OCI-LY1 (cell line): ENCODE measurements around the gene KRT27.

Experiments
- H2AFZ ChIP-seq: fragments of 200-600 bp; sonication (generic), shearing (Covaris generic); 2 replicates; pipeline ENCODE4 v1.6.0; 2014; ENCODE audit warnings: antibody characterized with exemption, mild to moderate bottlenecking, low read length
- H3F3A ChIP-seq: fragments of 200-600 bp; sonication (generic), shearing (Covaris generic); 2 replicates; pipeline ENCODE4 v1.6.0; 2014; ENCODE audit warnings: mild to moderate bottlenecking, antibody characterized with exemption, low read length, moderate library complexity; ENCODE audit not compliant: insufficient read depth
- H3K27ac ChIP-seq: fragments of 200-600 bp; sonication (generic); 2 replicates; pipeline ENCODE4 v1.5.1; 2014; ENCODE audit warnings: low read length, mixed run types, mild to moderate bottlenecking, low read depth; ENCODE audit not compliant: poor library complexity, severe bottlenecking
- H3K27me3 ChIP-seq: fragments of 200-600 bp; sonication (generic); 2 replicates; pipeline ENCODE4 v1.6.0; 2014; ENCODE audit warnings: antibody characterized with exemption, mild to moderate bottlenecking, low read length, moderate library complexity; ENCODE audit not compliant: insufficient read depth
- H3K36me3 ChIP-seq: fragments of 200-600 bp; sonication (generic); 2 replicates; pipeline ENCODE4 v1.6.1; 2014; ENCODE audit warnings: mild to moderate bottlenecking, antibody characterized with exemption, low read length, moderate library complexity, mixed read lengths; ENCODE audit not compliant: insufficient read depth
- H3K4me1 ChIP-seq: fragments of 200-600 bp; sonication (generic); 2 replicates; pipeline ENCODE4 v1.5.1; 2014; ENCODE audit warnings: mild to moderate bottlenecking, low read length, moderate library complexity; ENCODE audit not compliant: insufficient read depth, severe bottlenecking
- H3K4me2 ChIP-seq: fragments of 200-600 bp; sonication (generic), shearing (Covaris generic); 2 replicates; pipeline ENCODE4 v1.6.1; 2014; ENCODE audit warnings: low read length
- H3K4me3 ChIP-seq: fragments of 200-600 bp; sonication (generic); 2 replicates; pipeline ENCODE4 v1.5.1; 2014; ENCODE audit warnings: low read length, low read depth, mild to moderate bottlenecking, mixed read lengths; ENCODE audit not compliant: poor library complexity, severe bottlenecking
- H3K79me2 ChIP-seq: fragments of 200-600 bp; shearing (Covaris generic); 2 replicates; pipeline ENCODE4 v1.6.1; 2016; ENCODE audit warnings: mixed run types, low read length, mixed read lengths; ENCODE audit not compliant: insufficient read depth
- H3K9ac ChIP-seq: fragments of 200-600 bp; sonication (generic), shearing (Covaris generic); 2 replicates; pipeline ENCODE4 v1.6.1; 2014; ENCODE audit warnings: mild to moderate bottlenecking, low read length, mixed read lengths
- H3K9me2 ChIP-seq: fragments of 200-600 bp; sonication (generic), shearing (Covaris generic); 2 replicates; pipeline ENCODE4 v1.6.1; 2014; ENCODE audit warnings: low read depth, mild to moderate bottlenecking, low read length, mixed read lengths
- H3K9me3 ChIP-seq: fragments of 200-600 bp; shearing (Covaris generic); 2 replicates; pipeline ENCODE4 v1.6.1; 2014; ENCODE audit warnings: low read length, mixed read lengths
- H4K20me1 ChIP-seq: fragments of 200-600 bp; sonication (generic), shearing (Covaris generic); 2 replicates; pipeline ENCODE4 v1.6.0; 2016; ENCODE audit warnings: mild to moderate bottlenecking, low read length; ENCODE audit not compliant: insufficient read depth
- EZH2 ChIP-seq: fragments of 200-600 bp; sonication (generic), shearing (Covaris generic); IDR thresholded peaks from 2 replicates; pipeline ENCODE4 v1.8.0; 2017; ENCODE audit warnings: borderline replicate concordance, mixed run types, mild to moderate bottlenecking, antibody characterized with exemption, low read length, moderate library complexity, mixed read lengths
- TF ChIP-seq, protein P1 (sequence below): fragments of 200-600 bp; sonication (generic), shearing (Covaris generic); IDR thresholded peaks from 2 replicates; pipeline ENCODE4 v1.5.1; 2017; ENCODE audit warnings: mild to moderate bottlenecking, antibody characterized with exemption, low read length, moderate library complexity, mixed read lengths

The KRT27 gene

GRCh38 chr17:40778461-40778860 is 3.9 kb downstream of the KRT27 start:
- no peak overlapping the region for H3K9ac ChIP-seq
- H2AFZ ChIP-seq = no peak overlapping the region
- no peaks in the 10 kb centered on the region for H3K79me2 ChIP-seq
- no peaks in the 10 kb centered on the region for H3K36me3 ChIP-seq
- no peaks in the 10 kb centered on the region for H3K9me2 ChIP-seq
- H4K20me1 ChIP-seq = no peaks in the 10 kb centered on the region
- no peak overlapping the region for H3K27ac ChIP-seq
- H3F3A ChIP-seq = no peaks in the 10 kb centered on the region
- no peaks in the 10 kb centered on the region for H3K4me1 ChIP-seq
- no peak overlapping the region for H3K4me3 ChIP-seq
- H3K9me3 ChIP-seq = no peaks in the 10 kb centered on the region
- no peak overlapping the region for H3K4me2 ChIP-seq
- peaks cover 4% of the 10 kb centered on the region; the same call in 1 of the 2 replicates for H3K27me3 ChIP-seq
- no peak for TF ChIP-seq EZH2
- TF ChIP-seq, protein P1, sequence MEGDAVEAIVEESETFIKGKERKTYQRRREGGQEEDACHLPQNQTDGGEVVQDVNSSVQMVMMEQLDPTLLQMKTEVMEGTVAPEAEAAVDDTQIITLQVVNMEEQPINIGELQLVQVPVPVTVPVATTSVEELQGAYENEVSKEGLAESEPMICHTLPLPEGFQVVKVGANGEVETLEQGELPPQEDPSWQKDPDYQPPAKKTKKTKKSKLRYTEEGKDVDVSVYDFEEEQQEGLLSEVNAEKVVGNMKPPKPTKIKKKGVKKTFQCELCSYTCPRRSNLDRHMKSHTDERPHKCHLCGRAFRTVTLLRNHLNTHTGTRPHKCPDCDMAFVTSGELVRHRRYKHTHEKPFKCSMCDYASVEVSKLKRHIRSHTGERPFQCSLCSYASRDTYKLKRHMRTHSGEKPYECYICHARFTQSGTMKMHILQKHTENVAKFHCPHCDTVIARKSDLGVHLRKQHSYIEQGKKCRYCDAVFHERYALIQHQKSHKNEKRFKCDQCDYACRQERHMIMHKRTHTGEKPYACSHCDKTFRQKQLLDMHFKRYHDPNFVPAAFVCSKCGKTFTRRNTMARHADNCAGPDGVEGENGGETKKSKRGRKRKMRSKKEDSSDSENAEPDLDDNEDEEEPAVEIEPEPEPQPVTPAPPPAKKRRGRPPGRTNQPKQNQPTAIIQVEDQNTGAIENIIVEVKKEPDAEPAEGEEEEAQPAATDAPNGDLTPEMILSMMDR = no peak

GRCh38 chr17:40777971-40778370 is 4.4 kb downstream of the KRT27 start:
- Histone ChIP-seq H3K27ac (no peak overlapping the region), H3F3A (no peaks in the 10 kb centered on the region), H3K9me2 (no peaks in the 10 kb centered on the region), H4K20me1 (no peaks in the 10 kb centered on the region), H3K27me3 (peaks cover 4% of the 10 kb centered on the region; the same call in 1 of the 2 replicates), H3K9ac (no peak overlapping the region), H3K36me3 (no peaks in the 10 kb centered on the region), H3K4me2 (no peak overlapping the region), H3K4me3 (no peak overlapping the region), H3K9me3 (no peaks in the 10 kb centered on the region), H2AFZ (no peak overlapping the region), H3K4me1 (no peaks in the 10 kb centered on the region), H3K79me2 (no peaks in the 10 kb centered on the region)
- TF ChIP-seq, protein P1 = no peak
- no peak for TF ChIP-seq EZH2

DNA sequence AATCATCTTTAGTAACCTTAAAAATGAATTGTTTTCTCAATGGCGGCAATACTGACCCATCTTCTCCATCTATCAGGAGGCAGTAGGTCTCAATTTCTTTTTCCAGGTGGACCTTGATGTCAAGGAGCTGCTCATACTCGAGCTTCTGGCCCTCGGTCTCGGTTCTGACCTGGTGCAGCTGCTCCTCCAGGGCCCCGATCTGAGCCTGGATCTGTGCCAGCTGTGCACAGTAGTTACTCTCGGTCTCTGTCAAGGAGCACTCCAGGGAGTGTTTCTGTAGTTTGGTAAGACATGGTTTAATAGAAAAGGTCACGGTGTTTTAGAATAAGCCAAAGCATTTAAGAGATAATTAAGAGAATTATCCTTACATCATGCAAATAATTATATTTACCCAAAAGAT is 4.9 kb downstream of the KRT27 start:
- no peaks in the 10 kb centered on the region for H3K9me3 ChIP-seq
- H3K79me2 ChIP-seq = no peaks in the 10 kb centered on the region
- H3K9ac ChIP-seq = no peak overlapping the region
- H3F3A ChIP-seq = no peaks in the 10 kb centered on the region
- H4K20me1 ChIP-seq = no peaks in the 10 kb centered on the region
- no peak overlapping the region for H2AFZ ChIP-seq
- no peaks in the 10 kb centered on the region for H3K4me1 ChIP-seq
- H3K4me3 ChIP-seq = no peak overlapping the region
- H3K9me2 ChIP-seq = no peaks in the 10 kb centered on the region
- TF ChIP-seq, protein P1 = no peak
- no peak for TF ChIP-seq EZH2
- H3K27ac ChIP-seq = no peak overlapping the region
- H3K36me3 ChIP-seq = no peaks in the 10 kb centered on the region
- peaks cover 4% of the 10 kb centered on the region; the same call in 1 of the 2 replicates for H3K27me3 ChIP-seq
- no peak overlapping the region for H3K4me2 ChIP-seq
